GM23338 (cell line): ENCODE results near the gene TMEM14B. TPM values are rescaled to one million over a fixed set of nuclear protein-coding genes. Genes with fewer than 3 reads are reported as not detected.

Experiments
- ATAC-seq: fragments of 200-7000 bp; cut with Tn5 transposase; 3 replicates; pipeline ENCODE4 v1.9.1; 2020
- DNase-seq: peaks from one replicate; pipeline ENCODE4 v3.0.0-alpha.2; 2015; ENCODE audit warnings: low spot score
- H2AFZ ChIP-seq: fragments of 200-600 bp; sonication (generic); 2 replicates; pipeline ENCODE4 v1.8.0; 2016; ENCODE audit warnings: antibody characterized with exemption, mild to moderate bottlenecking, moderate library complexity
- H3F3A ChIP-seq: fragments of 200-600 bp; sonication (generic); replicated peaks from 2 replicates; pipeline ENCODE4 v1.8.0; 2017; ENCODE audit warnings: antibody characterized with exemption, mixed run types, low read depth
- H3K27ac ChIP-seq: fragments of 200-600 bp; sonication (generic); 2 replicates; pipeline ENCODE4 v1.6.1; 2016; ENCODE audit warnings: low read depth
- H3K27me3 ChIP-seq: fragments of 200-600 bp; sonication (generic); 2 replicates; pipeline ENCODE4 v1.8.0; 2016; ENCODE audit warnings: mild to moderate bottlenecking, mixed run types, moderate library complexity; ENCODE audit not compliant: insufficient read depth
- H3K36me3 ChIP-seq: fragments of 200-600 bp; sonication (generic); 2 replicates; pipeline ENCODE4 v1.8.0; 2016; ENCODE audit warnings: mild to moderate bottlenecking; ENCODE audit not compliant: insufficient read depth
- H3K4me1 ChIP-seq: fragments of 200-600 bp; sonication (generic); 2 replicates; pipeline ENCODE4 v1.8.0; 2016; ENCODE audit warnings: mild to moderate bottlenecking, moderate library complexity; ENCODE audit not compliant: insufficient read depth
- H3K4me2 ChIP-seq: fragments of 200-600 bp; sonication (generic); 2 replicates; pipeline ENCODE4 v1.7.1; 2017; ENCODE audit warnings: mixed run types
- H3K4me3 ChIP-seq: fragments of 200-600 bp; sonication (generic); 2 replicates; pipeline ENCODE4 v1.6.1; 2016; ENCODE audit warnings: mixed run types
- H3K79me2 ChIP-seq: fragments of 200-600 bp; sonication (generic); replicated peaks from 2 replicates; pipeline ENCODE4 v1.8.0; 2017; ENCODE audit warnings: mild to moderate bottlenecking; ENCODE audit not compliant: insufficient read depth
- H3K9me2 ChIP-seq: fragments of 200-600 bp; sonication (generic); 2 replicates; pipeline ENCODE4 v1.8.0; 2017; ENCODE audit not compliant: insufficient read depth
- H4K20me1 ChIP-seq: fragments of 200-600 bp; sonication (generic); replicated peaks from 2 replicates; pipeline ENCODE4 v1.8.0; 2017; ENCODE audit warnings: mild to moderate bottlenecking; ENCODE audit not compliant: insufficient read depth
- H3K27ac Mint-ChIP-seq: 2 replicates; pipeline ENCODE4 v1.8.0; 2020; ENCODE audit warnings: inconsistent platforms, mild to moderate bottlenecking, moderate library complexity, mixed read lengths
- H3K27me3 Mint-ChIP-seq: 3 replicates; pipeline ENCODE4 v1.8.0; 2022; ENCODE audit warnings: low read depth, mild to moderate bottlenecking, moderate library complexity, mixed read lengths, inconsistent platforms; ENCODE audit not compliant: insufficient read depth, poor library complexity
- H3K36me3 Mint-ChIP-seq: 3 replicates; pipeline ENCODE4 v1.8.0; 2021; ENCODE audit warnings: low read depth, mild to moderate bottlenecking, inconsistent platforms, moderate library complexity, mixed read lengths
- H3K4me1 Mint-ChIP-seq: 3 replicates; pipeline ENCODE4 v1.8.0; 2020; ENCODE audit warnings: mild to moderate bottlenecking, inconsistent platforms, mixed read lengths
- H3K4me3 Mint-ChIP-seq: 3 replicates; pipeline ENCODE4 v1.8.0; 2021; ENCODE audit warnings: moderate library complexity, mild to moderate bottlenecking, inconsistent platforms, mixed read lengths
- H3K9me3 Mint-ChIP-seq: 3 replicates; pipeline ENCODE4 v1.8.0; 2020; ENCODE audit warnings: moderate library complexity, mild to moderate bottlenecking, inconsistent platforms, mixed read lengths
- NANOG ChIP-seq: IDR thresholded peaks from 2 replicates; pipeline ENCODE4 v1.6.1; 2016; ENCODE audit warnings: antibody characterized with exemption, borderline replicate concordance
- STAT1 ChIP-seq: IDR thresholded peaks from one replicate; pipeline ENCODE4 v1.6.1; 2016; ENCODE audit warnings: antibody characterized with exemption; ENCODE audit not compliant: unreplicated experiment
- ZNF114 ChIP-seq: fragments of 250-450 bp; sonication (Bioruptor Pico); IDR thresholded peaks from 2 replicates; pipeline ENCODE4 v1.5.0; 2020; ENCODE audit warnings: mild to moderate bottlenecking, moderate library complexity
- ZNF331 ChIP-seq: fragments of 250-450 bp; sonication (Bioruptor Pico); IDR thresholded peaks from 2 replicates; pipeline ENCODE4 v1.5.0; 2020; ENCODE audit warnings: low read depth, mild to moderate bottlenecking, moderate library complexity
- polyA plus RNA-seq: library from polyadenylated mRNA; unstranded; fragments of >200 nt; fragmentation: Nextera tagmentation; extraction: Ambion mirVana; gene quantifications from 2 replicates; pipeline ENCODE4 v1.2.1, GENCODE V29; 2016
- total RNA-seq: library from RNA; depleted of rRNA; stranded (reverse); fragments of >200 nt; shearing (Covaris generic); gene quantifications from 2 replicates; pipeline ENCODE4 v1.2.3, GENCODE V29; 2014
- TF ChIP-seq, protein P1 (sequence below): IDR thresholded peaks from 2 replicates; pipeline ENCODE4 v1.6.1; 2016; ENCODE audit warnings: antibody characterized with exemption
- TF ChIP-seq, protein P2 (sequence below): fragments of 250-450 bp; sonication (Bioruptor Pico); IDR thresholded peaks from 2 replicates; pipeline ENCODE4 v1.5.0; 2020; ENCODE audit warnings: mild to moderate bottlenecking, moderate library complexity

The TMEM14B gene
- total and polyA plus RNA-seq, 2 experiments from 2014 or later: 104 to 210 TPM

DNA sequence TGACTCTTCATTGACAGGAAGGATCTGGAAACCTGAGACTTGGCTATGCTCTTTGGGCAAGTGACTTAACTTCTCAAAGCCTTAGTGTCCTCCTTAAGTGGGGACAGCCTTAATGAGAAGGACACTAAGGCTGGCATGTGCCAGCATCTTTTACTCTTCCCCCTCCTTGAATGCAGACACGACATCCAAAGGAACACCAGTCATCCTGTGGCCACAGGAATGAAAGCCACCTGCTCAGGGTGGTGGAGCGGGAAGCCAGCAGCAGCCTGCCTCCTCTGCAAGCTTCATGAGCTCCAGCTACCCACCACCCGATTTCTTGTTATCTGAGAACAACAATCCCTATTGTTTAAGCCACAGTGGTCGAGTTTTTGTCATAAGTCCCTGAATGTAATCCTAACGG is 44.5 kb downstream of the TMEM14B start:
- Histone ChIP-seq H3K4me2 (no peak overlapping the region), H3F3A (no peaks in the 10 kb centered on the region; the same call in 1 of the 2 replicates), H2AFZ (no peak overlapping the region), H4K20me1 (peaks cover 3% of the 10 kb centered on the region), H3K36me3 (no peaks in the 10 kb centered on the region), H3K9me2 (no peaks in the 10 kb centered on the region), H3K4me1 (no peaks in the 10 kb centered on the region), H3K79me2 (no peaks in the 10 kb centered on the region), H3K27me3 (no peaks in the 10 kb centered on the region), H3K27ac (no peak overlapping the region), H3K4me3 (no peak overlapping the region)
- ATAC-seq (no peak), DNase-seq (no peak)
- TF ChIP-seq NANOG (no peak), STAT1 (no peak), ZNF114 (CRISPR knock-in tag) (no peak), ZNF331 (no peak)
- TF ChIP-seq, protein P1, sequence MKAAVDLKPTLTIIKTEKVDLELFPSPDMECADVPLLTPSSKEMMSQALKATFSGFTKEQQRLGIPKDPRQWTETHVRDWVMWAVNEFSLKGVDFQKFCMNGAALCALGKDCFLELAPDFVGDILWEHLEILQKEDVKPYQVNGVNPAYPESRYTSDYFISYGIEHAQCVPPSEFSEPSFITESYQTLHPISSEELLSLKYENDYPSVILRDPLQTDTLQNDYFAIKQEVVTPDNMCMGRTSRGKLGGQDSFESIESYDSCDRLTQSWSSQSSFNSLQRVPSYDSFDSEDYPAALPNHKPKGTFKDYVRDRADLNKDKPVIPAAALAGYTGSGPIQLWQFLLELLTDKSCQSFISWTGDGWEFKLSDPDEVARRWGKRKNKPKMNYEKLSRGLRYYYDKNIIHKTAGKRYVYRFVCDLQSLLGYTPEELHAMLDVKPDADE: no peak
- TF ChIP-seq, protein P2, sequence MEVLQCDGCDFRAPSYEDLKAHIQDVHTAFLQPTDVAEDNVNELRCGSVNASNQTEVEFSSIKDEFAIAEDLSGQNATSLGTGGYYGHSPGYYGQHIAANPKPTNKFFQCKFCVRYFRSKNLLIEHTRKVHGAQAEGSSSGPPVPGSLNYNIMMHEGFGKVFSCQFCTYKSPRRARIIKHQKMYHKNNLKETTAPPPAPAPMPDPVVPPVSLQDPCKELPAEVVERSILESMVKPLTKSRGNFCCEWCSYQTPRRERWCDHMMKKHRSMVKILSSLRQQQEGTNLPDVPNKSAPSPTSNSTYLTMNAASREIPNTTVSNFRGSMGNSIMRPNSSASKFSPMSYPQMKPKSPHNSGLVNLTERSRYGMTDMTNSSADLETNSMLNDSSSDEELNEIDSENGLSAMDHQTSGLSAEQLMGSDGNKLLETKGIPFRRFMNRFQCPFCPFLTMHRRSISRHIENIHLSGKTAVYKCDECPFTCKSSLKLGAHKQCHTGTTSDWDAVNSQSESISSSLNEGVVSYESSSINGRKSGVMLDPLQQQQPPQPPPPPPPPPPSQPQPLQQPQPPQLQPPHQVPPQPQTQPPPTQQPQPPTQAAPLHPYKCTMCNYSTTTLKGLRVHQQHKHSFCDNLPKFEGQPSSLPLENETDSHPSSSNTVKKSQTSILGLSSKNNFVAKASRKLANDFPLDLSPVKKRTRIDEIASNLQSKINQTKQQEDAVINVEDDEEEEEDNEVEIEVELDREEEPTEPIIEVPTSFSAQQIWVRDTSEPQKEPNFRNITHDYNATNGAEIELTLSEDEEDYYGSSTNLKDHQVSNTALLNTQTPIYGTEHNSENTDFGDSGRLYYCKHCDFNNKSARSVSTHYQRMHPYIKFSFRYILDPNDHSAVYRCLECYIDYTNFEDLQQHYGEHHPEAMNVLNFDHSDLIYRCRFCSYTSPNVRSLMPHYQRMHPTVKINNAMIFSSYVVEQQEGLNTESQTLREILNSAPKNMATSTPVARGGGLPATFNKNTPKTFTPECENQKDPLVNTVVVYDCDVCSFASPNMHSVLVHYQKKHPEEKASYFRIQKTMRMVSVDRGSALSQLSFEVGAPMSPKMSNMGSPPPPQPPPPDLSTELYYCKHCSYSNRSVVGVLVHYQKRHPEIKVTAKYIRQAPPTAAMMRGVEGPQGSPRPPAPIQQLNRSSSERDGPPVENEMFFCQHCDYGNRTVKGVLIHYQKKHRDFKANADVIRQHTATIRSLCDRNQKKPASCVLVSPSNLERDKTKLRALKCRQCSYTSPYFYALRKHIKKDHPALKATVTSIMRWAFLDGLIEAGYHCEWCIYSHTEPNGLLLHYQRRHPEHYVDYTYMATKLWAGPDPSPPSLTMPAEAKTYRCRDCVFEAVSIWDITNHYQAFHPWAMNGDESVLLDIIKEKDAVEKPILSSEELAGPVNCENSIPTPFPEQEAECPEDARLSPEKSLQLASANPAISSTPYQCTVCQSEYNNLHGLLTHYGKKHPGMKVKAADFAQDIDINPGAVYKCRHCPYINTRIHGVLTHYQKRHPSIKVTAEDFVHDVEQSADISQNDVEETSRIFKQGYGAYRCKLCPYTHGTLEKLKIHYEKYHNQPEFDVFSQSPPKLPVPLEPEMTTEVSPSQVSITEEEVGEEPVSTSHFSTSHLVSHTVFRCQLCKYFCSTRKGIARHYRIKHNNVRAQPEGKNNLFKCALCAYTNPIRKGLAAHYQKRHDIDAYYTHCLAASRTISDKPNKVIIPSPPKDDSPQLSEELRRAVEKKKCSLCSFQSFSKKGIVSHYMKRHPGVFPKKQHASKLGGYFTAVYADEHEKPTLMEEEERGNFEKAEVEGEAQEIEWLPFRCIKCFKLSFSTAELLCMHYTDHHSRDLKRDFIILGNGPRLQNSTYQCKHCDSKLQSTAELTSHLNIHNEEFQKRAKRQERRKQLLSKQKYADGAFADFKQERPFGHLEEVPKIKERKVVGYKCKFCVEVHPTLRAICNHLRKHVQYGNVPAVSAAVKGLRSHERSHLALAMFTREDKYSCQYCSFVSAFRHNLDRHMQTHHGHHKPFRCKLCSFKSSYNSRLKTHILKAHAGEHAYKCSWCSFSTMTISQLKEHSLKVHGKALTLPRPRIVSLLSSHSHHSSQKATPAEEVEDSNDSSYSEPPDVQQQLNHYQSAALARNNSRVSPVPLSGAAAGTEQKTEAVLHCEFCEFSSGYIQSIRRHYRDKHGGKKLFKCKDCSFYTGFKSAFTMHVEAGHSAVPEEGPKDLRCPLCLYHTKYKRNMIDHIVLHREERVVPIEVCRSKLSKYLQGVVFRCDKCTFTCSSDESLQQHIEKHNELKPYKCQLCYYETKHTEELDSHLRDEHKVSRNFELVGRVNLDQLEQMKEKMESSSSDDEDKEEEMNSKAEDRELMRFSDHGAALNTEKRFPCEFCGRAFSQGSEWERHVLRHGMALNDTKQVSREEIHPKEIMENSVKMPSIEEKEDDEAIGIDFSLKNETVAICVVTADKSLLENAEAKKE (CRISPR knock-in tag): no peak
- Mint-ChIP-seq H3K27ac (no peak overlapping the region), H3K27me3 (peaks cover under 1% of the 10 kb centered on the region), H3K36me3 (peaks cover 1% of the 10 kb centered on the region; the same call in 1 of the 3 replicates), H3K4me1 (no peaks in the 10 kb centered on the region), H3K4me3 (no peak overlapping the region), H3K9me3 (no peaks in the 10 kb centered on the region)
